Measurements from ENCODE around the gene BICDL2.

The BICDL2 gene

GRCh38 chr16:3027489-3027795 is 9.3 kb downstream of the BICDL2 start:
- CTCF ChIA-PET = interaction anchor here (0.6 to 1.9 kb wide), 14 partner anchors 8 to 80 kb away, joined by 3 to 20 read pairs (median 4); partner anchors contain the start of genes CLDN6 and TNFRSF12A

GRCh38 chr16:3026609-3027488 is 9.9 kb downstream of the BICDL2 start:
- ChIA-PET POLR2A (interaction anchor here (1.2 to 2.0 kb wide), 2 partner anchors 8 to 19 kb away, joined by 5 to 17 read pairs; partner anchors contain the start of gene CLDN6), CTCF (interaction anchor here (0.6 to 1.9 kb wide), 6 partner anchors 9 to 81 kb away, joined by 3 to 20 read pairs (median 4); partner anchors contain the start of gene CLDN6)
- no peak for DNase-seq (ENCODE audit: extremely low spot score)
- TF ChIP-seq L3MBTL2 (conservative IDR thresholded peaks at IDR 0.05) = no peak
- no peak for TF ChIP-seq ELF4 (IDR thresholded peaks at IDR 0.05)
- no peak for TF ChIP-seq FOXM1 (IDR thresholded peaks at IDR 0.05; ENCODE audit: borderline replicate concordance)
- TF ChIP-seq ZNF384 (IDR thresholded peaks at IDR 0.05) = no peak
- no peak for TF ChIP-seq SP1 (IDR thresholded peaks at IDR 0.05)
- TF ChIP-seq SUZ12 (IDR thresholded peaks at IDR 0.05) = no peak
- no peak for TF ChIP-seq CTBP1 (IDR thresholded peaks at IDR 0.05; ENCODE audit: borderline replicate concordance)
- no peak for TF ChIP-seq PKNOX1 (IDR thresholded peaks at IDR 0.05)
- no peak for TF ChIP-seq ARNT (IDR thresholded peaks at IDR 0.05)
- TF ChIP-seq FOXA1 (IDR thresholded peaks at IDR 0.05) = no peak
- TF ChIP-seq LEF1 (IDR thresholded peaks at IDR 0.05; ENCODE audit: borderline replicate concordance) = no peak
- TF ChIP-seq TARDBP (IDR thresholded peaks at IDR 0.05) = no peak
- no peak for TF ChIP-seq NFRKB (IDR thresholded peaks at IDR 0.05)
- TF ChIP-seq FOXK2 (IDR thresholded peaks at IDR 0.05) = no peak
- no peak for TF ChIP-seq BHLHE40 (IDR thresholded peaks at IDR 0.05; ENCODE audit: borderline replicate concordance)
- no peak for TF ChIP-seq HDGF (IDR thresholded peaks at IDR 0.05; ENCODE audit: borderline replicate concordance)

More at GRCh38 chr16:3027489-3027795, 9.3 kb downstream of the BICDL2 start:
- POLR2A ChIA-PET = interaction anchor here (1.0 to 2.0 kb wide), 7 partner anchors 9 to 108 kb away, joined by 4 to 17 read pairs (median 5); partner anchors contain the start of genes CLDN6, PKMYT1 and ZNF213
- no peak for DNase-seq (ENCODE audit: extremely low spot score)
- no peak for TF ChIP-seq ZNF384 (IDR thresholded peaks at IDR 0.05)
- no peak for TF ChIP-seq FOXK2 (IDR thresholded peaks at IDR 0.05)
- no peak for TF ChIP-seq FOXA1 (IDR thresholded peaks at IDR 0.05)
- no peak for TF ChIP-seq CTBP1 (IDR thresholded peaks at IDR 0.05; ENCODE audit: borderline replicate concordance)
- TF ChIP-seq HDGF (IDR thresholded peaks at IDR 0.05; ENCODE audit: borderline replicate concordance) = no peak
- TF ChIP-seq ELF4 (IDR thresholded peaks at IDR 0.05) = no peak
- TF ChIP-seq LEF1 (IDR thresholded peaks at IDR 0.05; ENCODE audit: borderline replicate concordance) = no peak
- no peak for TF ChIP-seq PKNOX1 (IDR thresholded peaks at IDR 0.05)

- TF ChIP-seq SP1 (IDR thresholded peaks at IDR 0.05) (no peak), PKNOX1 (IDR thresholded peaks at IDR 0.05) (no peak), LEF1 (IDR thresholded peaks at IDR 0.05; ENCODE audit: borderline replicate concordance) (no peak), FOXK2 (IDR thresholded peaks at IDR 0.05) (no peak), BHLHE40 (IDR thresholded peaks at IDR 0.05; ENCODE audit: borderline replicate concordance) (no peak), HDGF (IDR thresholded peaks at IDR 0.05; ENCODE audit: borderline replicate concordance) (no peak)
- ChIA-PET CTCF (interaction anchor here (0.6 kb wide), 2 partner anchors 36 to 104 kb away, joined by 3 read pairs; no protein-coding TSS in a partner anchor), POLR2A (no interaction called here)
- DNase-seq (ENCODE audit: extremely low spot score) = no peak
These were observed 10.8 kb downstream of the BICDL2 start for GRCh38 chr16:3026003-3026378.

- ChIA-PET POLR2A (interaction anchor here (0.6 kb wide), 1 partner anchor 59 kb away, joined by 3 read pairs; no protein-coding TSS in a partner anchor), CTCF (interaction anchor here (0.6 kb wide), 1 partner anchor 104 kb away, joined by 3 read pairs; no protein-coding TSS in a partner anchor)
- TF ChIP-seq L3MBTL2 (conservative IDR thresholded peaks at IDR 0.05) = no peak
- TF ChIP-seq HDGF (IDR thresholded peaks at IDR 0.05; ENCODE audit: borderline replicate concordance) = no peak
- no peak for TF ChIP-seq FOXK2 (IDR thresholded peaks at IDR 0.05)
- no peak for TF ChIP-seq LEF1 (IDR thresholded peaks at IDR 0.05; ENCODE audit: borderline replicate concordance)
- TF ChIP-seq ELF4 (IDR thresholded peaks at IDR 0.05) = no peak
- no peak for TF ChIP-seq TARDBP (IDR thresholded peaks at IDR 0.05)
- TF ChIP-seq NFRKB (IDR thresholded peaks at IDR 0.05) = no peak
- no peak for TF ChIP-seq FOXM1 (IDR thresholded peaks at IDR 0.05; ENCODE audit: borderline replicate concordance)
- TF ChIP-seq FOXA1 (IDR thresholded peaks at IDR 0.05) = no peak
- TF ChIP-seq ZNF384 (IDR thresholded peaks at IDR 0.05) = no peak
- TF ChIP-seq CTBP1 (IDR thresholded peaks at IDR 0.05; ENCODE audit: borderline replicate concordance) = no peak
- TF ChIP-seq ARNT (IDR thresholded peaks at IDR 0.05) = no peak
- no peak for TF ChIP-seq SUZ12 (IDR thresholded peaks at IDR 0.05)
- TF ChIP-seq BHLHE40 (IDR thresholded peaks at IDR 0.05; ENCODE audit: borderline replicate concordance) = no peak
- no peak for TF ChIP-seq PKNOX1 (IDR thresholded peaks at IDR 0.05)
- no peak for DNase-seq (ENCODE audit: extremely low spot score)
These were observed 11.4 kb downstream of the BICDL2 start for GRCh38 chr16:3025032-3026002.
